ENCODE data around the gene DPCD.

DPCD gene

DNA sequence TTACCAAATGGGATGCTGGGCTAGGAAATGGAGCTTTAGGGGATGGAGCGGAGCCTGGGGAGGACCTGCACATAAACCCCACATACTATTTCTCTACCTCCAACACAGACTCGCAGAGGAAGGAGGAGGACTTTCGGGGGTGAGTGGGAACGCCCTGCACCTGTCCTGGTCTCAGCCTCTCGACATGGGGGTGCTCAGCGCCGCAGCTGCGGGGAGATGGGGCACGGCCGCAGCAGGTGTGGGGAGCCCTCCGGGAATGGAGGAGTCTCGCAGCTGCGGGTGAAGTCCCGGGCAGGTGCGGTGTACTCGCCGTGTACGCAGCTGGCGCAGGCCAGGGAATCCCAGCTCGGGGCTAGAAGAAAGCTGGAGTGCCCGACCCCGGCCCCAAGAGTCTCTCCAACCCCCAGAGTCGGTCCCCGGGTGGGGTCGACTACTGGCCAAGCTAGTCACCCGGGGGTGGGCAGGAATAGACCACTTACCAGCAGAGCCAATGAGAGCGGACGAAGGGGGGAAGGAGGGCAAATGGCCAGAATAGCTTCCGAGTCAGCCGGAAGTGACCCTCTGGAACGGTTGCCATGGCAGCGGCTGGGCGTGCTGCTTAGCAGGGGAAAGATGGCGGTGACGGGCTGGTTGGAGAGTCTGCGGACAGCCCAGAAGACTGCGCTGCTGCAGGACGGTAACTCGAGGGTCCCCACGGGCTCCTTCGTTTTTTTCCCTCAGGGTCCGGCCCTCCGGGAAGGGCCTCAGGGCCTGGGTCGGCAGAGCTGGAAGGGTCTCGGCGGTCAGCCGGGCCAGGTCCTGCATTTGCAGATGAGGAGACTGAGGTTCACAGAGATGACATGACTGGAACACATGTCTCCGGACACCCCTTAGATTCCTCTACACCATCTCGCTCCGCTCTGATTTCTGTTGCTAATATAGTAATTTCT lies at the start of gene DPCD, which contains the start of gene POLL:
Gene DPCD, plus strand, starts transcription at position 597 of the 929 bp plus-strand sequence. Its CDS starts 16 bp downstream, at position 613.
Gene POLL, minus strand, starts transcription at position 533 of the 929 bp plus-strand sequence. CDS start 897 bp downstream, outside the sequence.
- peak; percentile 83 to 90 (median 86) for DNase-seq

DNA sequence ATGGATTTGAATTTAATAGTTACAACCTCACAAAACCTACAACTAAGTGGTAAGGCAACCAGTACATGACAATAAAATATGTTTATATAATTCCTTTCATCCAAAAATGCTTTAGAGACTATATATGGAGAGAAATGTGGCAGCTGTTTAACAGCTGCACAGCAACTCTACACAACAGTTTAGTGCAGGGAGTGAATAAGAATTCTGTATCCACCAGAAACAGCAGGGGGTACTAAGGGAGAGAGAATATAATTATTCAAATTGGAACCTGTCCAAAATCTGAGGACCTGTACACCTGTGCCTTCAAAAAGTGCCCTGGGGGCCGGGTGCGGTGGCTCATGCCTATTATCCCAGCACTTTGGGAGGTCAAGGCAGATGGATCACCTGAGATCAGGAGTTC lies 49.7 kb upstream of the DPCD start:
- DNase-seq = no peak

DNA sequence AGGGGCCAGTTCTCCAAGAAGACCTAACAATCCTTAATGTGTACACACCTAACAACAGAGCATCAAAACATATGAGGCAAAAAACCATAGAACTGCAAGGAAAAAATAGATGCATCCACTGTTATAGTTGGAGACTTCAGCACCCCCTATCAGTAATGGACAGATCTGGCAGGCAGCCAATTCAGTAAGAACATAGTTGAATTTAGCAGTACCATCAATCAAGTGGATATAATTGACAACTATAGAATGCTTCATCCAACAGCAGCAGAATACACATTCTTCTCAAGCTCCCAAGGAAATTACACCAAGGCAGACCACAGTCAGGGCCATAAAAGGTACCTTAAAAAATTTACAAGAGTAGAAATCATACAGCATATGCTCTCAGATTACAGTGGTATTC lies 42.2 kb upstream of the DPCD start:
- no peak for DNase-seq

- no peak for DNase-seq
These were observed 37.2 kb upstream of the DPCD start for GRCh38 chr10:101550965-101551364.

GRCh38 chr10:101552442-101552841 lies 35.7 kb upstream of the DPCD start:
- no peak for DNase-seq

GRCh38 chr10:101557541-101557940 lies 30.6 kb upstream of the DPCD start:
- DNase-seq = no peak

GRCh38 chr10:101558204-101558603 lies 29.9 kb upstream of the DPCD start:
- no peak for DNase-seq

DNA sequence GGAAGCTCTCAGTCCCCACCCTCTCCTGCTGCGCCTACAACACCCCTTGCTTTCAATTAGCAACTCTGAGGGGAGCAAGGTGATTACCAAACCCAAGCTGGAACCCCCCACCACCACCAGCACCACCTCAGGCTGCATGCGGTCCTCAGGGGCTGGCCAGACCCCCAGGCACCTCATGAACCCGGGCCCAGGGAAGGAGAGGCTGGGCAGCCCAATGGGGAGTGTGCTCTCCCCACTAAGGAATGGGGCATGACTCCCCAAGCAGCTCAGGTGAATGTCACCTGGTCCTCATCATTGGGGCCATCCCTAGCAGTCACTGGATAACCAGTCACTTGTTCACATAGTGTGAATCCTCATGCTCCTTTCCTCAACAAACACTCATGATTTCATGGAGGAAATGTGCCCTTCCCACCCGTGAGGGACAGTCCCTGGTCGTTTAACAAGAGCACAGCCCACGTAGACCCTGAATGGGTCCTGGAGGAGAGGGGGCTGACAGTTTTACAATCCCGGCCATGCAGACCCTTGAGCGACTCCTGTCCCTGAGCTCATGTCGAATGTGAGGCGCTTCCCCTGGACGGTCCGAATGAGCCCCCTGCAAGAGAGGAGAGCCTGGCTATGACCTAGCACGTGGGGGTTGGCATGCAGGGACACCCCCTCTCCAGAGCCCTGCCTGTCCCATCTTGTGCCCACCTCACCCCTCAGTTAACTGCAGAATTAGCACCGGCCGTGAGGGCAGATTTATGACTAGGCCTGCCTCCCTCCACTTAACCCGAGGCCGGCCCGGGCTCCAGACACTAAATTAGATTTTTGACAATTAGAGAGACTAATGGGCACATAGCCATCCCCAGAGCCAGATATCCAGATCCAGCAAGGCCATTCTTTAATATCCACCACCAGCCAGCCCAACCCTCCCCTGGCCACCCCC lies 29.2 kb upstream of the DPCD start:
- DNase-seq = no peak

DNA sequence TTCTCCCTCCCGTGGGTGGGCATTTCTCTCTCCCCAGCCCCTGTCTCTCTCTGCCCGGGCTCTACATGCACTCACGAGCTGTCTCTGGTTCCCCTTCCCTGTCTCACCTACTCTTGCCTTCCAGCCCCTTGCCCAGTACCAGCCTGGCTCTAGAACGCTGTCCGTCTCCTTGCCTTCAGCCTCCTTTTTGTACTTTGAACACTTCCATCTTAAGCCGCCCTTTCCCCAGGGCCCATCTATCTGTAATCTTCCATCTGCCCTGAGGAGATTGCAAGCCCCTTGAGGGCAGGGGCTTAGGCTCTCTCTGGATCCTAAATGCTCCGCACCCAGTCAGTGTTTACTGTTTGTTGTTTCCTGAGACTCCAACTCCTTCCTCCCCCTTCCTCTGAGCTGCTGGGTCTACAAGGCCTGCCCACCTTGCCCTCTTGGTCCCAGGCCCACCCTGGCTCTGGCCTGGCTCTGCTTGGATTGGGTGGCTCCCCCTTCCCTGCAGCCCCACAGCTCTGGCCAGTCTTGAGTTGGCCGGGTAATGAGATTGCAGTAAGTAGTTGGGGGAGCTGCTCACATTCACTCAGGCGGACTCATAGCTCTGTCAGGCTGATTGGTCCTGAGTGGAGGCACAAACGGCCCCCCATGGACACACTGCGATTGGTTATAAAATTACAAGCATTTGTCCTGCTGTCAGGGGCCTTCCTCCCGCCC lies 28.4 kb upstream of the DPCD start:
- no peak for DNase-seq

DNA sequence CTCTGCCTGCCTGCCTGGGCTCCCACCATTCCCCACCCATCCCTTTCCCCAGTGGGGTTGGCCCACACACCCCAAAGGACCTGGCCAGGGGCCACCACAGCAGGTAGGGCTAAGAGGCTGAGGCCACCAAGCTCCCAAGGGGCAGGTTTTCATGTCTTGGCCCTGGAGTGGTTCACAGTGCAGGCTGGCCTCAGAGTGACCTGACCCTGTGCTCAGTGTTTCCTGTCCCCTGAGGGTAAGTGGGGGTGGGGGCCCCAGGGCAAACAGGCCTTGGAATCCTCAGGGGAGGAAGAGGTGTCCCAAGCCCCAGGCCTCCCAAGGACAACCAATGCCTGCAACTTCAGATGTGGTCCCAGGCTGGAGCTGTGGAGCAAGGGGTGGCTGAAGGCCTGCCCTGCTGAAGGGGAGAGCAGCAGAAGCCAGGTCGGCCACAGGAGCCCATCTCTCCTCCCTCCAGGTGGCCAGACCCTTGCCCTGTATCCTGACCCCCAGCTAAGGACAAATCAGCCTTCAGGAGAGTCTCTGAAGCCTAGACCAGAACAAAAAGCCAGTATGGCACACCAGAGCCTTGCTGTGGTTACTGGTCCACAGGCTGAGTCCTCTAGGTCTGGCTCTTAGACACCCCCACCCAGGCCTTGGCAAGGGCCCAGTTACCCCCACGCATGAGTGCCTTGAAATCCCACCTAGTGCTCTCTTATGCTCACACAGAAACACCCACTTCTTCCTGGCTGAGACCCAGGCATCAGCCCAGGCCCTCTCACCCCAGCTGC lies 27.6 kb upstream of the DPCD start:
- DNase-seq = no peak

DNA sequence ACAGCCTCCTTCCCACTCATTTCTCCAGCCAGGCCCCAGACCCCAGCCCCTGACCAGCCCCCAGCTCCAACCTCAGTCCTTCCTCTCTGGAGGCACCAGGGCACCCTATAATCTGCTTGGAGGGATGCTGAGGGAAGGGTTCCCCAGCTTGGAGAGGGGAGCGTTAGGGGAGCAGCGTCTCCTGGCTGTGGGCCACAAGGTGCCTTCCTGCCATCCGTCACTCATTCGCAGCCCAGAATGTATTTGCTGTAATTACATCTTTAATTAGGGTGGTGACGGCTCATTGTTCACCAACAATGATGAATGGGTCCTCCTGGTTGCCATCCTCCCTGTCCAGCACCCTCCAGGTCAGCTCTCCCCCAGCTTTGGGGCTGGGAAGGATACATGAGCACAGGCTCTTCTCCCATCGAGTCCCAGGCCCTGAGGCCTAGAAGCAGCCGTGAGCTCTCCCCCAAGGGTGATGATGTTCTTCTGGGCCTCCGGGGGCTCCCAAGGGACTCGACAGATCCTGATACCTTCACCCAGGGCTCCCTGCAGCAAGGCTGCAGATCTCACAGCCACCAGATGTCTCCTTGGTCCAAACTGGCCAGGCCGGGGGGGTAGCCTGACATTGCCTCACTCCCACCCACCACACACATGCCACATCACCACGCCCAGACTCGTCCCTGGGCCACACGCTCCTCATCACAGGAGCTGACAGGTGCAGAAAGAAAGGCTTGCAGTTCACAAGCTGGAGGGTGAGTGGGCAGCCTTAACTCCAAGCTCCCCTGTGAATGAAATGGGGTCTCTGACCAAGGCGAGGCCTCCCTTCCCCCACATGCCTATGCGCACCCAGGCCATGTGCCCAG lies 26.8 kb upstream of the DPCD start:
- DNase-seq = no peak

DNA sequence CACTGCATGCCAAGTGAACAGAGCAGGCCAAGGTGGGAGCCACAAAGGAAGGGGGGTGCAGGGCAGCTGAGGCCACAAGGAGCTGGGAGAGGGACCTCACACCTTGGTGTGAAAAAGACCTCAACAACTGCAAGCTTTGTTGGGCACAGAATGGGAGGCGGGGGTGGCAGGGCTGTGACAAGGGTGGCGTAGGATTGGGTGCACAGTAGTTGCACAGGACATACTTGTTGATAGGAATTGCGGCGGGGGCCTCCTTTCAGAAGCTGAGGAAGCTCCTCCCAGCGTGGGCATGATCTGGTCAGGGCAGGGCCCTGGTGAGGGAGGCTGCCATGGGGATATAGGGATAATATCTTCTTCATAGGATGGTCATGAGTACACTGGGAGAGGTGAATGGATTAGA lies 25.9 kb upstream of the DPCD start:
- no peak for DNase-seq

DNA sequence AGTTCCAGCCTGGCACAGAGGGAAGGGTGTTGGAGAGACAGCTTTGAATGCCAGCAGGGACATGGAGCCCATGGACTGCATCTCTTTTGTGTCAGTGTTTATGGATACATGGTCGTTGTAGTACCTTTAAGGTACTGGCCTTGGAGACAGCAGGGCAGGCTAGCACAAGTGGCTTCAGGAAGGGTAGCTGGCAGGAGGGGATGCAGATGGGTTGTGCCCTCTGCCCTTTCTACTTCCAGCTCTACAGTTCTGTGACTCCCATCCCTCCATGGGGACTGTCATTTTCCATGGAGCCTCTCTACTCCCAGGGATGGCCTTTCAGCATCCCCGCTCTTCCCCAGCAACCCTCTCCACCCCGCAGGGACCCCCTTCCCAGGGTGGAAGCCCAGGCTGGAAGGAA lies 25.1 kb upstream of the DPCD start:
- DNase-seq = no peak

DNA sequence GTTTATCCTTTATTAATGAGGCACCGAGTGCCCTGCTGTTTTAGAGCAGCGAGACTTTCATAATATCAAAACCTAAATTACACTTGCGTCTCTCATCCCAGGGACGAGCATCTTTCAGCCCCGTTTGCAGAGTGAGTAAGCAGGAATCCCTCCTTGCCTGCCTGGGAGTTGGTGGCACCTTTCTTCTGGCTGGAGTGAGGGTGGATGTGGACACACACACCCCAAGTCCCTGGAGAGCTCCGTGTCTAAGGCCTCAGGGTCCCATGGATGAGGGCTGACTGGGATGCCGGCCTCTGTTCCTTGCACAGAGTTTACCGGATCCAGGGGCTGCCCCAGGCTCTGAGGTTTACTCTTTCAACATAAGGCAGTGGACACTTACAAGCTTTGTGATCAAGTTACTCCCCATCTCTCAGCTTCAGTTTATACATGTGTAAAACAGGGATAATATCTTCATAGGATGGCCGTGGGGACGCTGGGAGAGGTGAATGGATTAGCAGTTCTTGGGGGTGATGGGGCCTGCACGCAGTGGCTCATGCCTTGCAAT lies 24.6 kb upstream of the DPCD start:
- no peak for DNase-seq

- no peak for DNase-seq
These were observed 23.6 kb upstream of the DPCD start for GRCh38 chr10:101564490-101564991.

GRCh38 chr10:101565370-101565900 lies 22.7 kb upstream of the DPCD start:
- DNase-seq = no peak

- DNase-seq = no peak
These were observed 22.2 kb upstream of the DPCD start for GRCh38 chr10:101565936-101566332.

DNA sequence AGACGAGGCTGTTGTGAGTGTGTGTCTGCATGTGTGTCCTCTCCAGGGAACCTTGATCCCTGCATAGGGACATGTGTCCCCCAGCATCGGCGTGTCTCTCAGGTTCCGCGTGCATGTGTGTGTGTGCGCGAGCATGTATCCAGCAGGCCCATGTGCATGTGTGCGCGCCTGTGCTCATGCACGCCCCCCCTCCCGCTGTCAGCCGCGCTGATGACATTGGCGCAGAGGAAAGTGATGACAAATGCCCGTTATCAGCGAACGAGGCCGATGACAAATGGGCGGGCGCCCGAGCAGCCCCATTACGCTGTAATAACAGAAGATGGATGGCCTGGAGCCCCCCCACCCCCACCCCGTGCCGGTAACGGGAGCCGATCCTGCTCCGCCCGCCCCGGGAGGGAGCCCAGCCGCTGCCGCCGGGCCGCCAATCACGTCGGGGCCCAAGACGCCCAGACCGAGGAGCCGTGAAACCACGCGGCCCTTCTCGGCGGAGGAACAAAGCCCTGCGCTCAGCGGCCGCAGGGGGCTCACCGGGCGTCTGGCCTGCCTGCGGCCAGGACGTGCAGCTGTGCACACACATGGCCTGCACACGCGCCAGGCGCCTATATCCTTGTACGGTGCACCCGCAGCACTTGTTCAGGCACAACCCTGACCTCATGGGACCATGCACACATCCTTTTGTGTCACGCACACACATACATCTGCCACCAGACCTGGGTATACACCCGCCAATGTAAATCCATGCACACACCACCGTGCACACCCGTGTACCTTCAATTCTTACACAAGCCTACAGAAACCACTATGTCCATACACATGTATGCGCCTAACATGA lies 21.6 kb upstream of the DPCD start:
- no peak for DNase-seq

Measured in activated CD4-positive, CD25-positive, alpha-beta regulatory T cell (primary cell).